Ovary (tissue), 9 donors: ENCODE measurements around the gene DCAF4. TPM values are rescaled to one million over a fixed set of nuclear protein-coding genes. Genes with fewer than 3 reads are reported as not detected.

Source experiments
- DNase-seq, 5 donors: peaks; one replicate each; pipeline ENCODE4 v3.0.0-alpha.2; 2019 to 2020
- H3K27ac ChIP-seq, 2 donors: fragments of 200-600 bp; one replicate each; pipeline versions ENCODE4 v1.5.1 to v1.8.0; 2019 to 2022
- H3K27me3 ChIP-seq: fragments of 200-600 bp; one replicate; pipeline ENCODE4 v1.8.0; 2022
- H3K36me3 ChIP-seq: fragments of 200-600 bp; sonication (generic); one replicate; pipeline ENCODE4 v1.5.1; 2019
- H3K4me1 ChIP-seq: one replicate; pipeline ENCODE4 v1.8.1; 2013; ENCODE audit warnings: mild to moderate bottlenecking, moderate library complexity; ENCODE audit not compliant: insufficient read depth
- H3K4me3 ChIP-seq: fragments of 200-600 bp; sonication (generic); one replicate; pipeline ENCODE4 v1.5.1; 2017
- H3K9me3 ChIP-seq, 2 donors: fragments of 200-600 bp in 1 of 2; sonication (generic) in 1 of 2; one replicate each; pipeline versions ENCODE4 v1.5.1 to v1.8.1; 2013 to 2019; ENCODE audit warnings: mild to moderate bottlenecking in 1 of 2, moderate library complexity in 1 of 2
- EP300 ChIP-seq: sonication (generic); formaldehyde crosslinking; IDR thresholded peaks from one replicate; pipeline ENCODE4 v1.6.1; 2017; ENCODE audit warnings: antibody characterized with exemption
- POLR2A ChIP-seq: fragments of 450-650 bp; IDR thresholded peaks from one replicate; pipeline ENCODE4 v1.6.1; 2017; ENCODE audit warnings: antibody characterized with exemption, mild to moderate bottlenecking, moderate library complexity
- WGBS, 3 donors: extraction: QIAGEN DNeasy Blood & Tissue Kit in 1 of 3; methylation state at CpG; one replicate each; pipeline versions ENCODE4 v1.1.5 to v1.1.7; 2013 to 2017; 5-methylcytosine and 5-hydroxymethylcytosine counted together
- intact Hi-C, 4 donors: fragments of 100-400 bp; cut with DNase I; formaldehyde crosslinking; loops; one replicate each; pipeline versions ENCODE4 v1.11.0 to v1.15.1; 2022 to 2023
- polyA plus RNA-seq, 2 donors: library from polyadenylated mRNA; stranded (reverse); fragments of 200-250 nt in 1 of 2; fragments of 350-450 nt in 1 of 2; fragmentation: Illumina TruSeq in 1 of 2; extraction: RNeasy Lipid Tissue Mini Kit (QIAGEN cat#74804) in 1 of 2; gene quantifications; one replicate each; pipeline ENCODE4 v1.2.3, GENCODE V29; 2013 to 2014
- total RNA-seq, 7 donors: library from RNA; depleted of rRNA in 2 of 7; stranded (reverse); fragments of >200 nt in 2 of 7; fragmentation: NEBNext Ultra II Directional in 3 of 7; extraction: Animal tissue kit (Norgen Biotek cat#: 25700) in 3 of 7; gene quantifications; one replicate each; pipeline versions ENCODE4 v1.1.0 to v1.2.4, GENCODE V29; 2016 to 2023
- TF ChIP-seq, protein P1 (sequence below), 3 donors: fragments of 450-650 bp in 2 of 3; fragments of 200-600 bp in 1 of 3; IDR thresholded peaks; one replicate each; pipeline versions ENCODE4 v1.5.1 to v1.8.0; 2016 to 2022; ENCODE audit warnings: antibody characterized with exemption in 3 of 3, mild to moderate bottlenecking in 1 of 3
- donor health status: DM: no; HTN: no; CAD: no; lungs with moderate emphysema.
- donor health status: DM: no; HTN: no; CAD: no.
- donor health status: Bipolar disorder and iron deficiency.
- donor health status: DM: yes; HTN: yes; CAD: no.
- donor health status: DM: no; HTN: no; CAD: no.
- donor health status: DM: yes; HTN: yes; CAD: no.

The DCAF4 gene
- total and polyA plus RNA-seq, 9 donors = 12.2 to 31.1 (median 20.4) TPM

DNA sequence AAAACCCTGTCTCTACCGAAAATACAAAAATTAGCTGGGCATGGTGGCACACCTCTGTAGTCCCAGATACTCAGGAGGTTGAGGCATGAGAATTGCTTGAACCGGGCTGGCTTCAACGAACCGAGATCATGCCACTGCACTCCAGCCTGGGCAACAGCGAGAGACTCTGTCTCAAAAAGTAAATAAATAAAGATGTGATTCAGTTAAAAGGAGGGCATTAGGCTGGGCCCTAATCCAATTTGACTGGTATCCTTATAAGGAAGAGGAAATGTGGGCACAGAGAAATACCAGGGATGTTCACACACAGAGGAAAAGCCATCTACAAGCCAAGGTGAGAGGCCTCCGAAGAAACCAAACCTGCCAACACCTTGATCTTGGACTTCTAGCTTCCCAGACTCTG, 10.1 kb upstream of the DCAF4 start:
- Histone ChIP-seq H3K36me3 (no peaks in the 10 kb centered on the region), H3K4me1 (no peaks in the 10 kb centered on the region), H3K27ac (no peak overlapping the region), H3K27me3 (no peaks in the 10 kb centered on the region), H3K9me3 (no peaks in the 10 kb centered on the region), H3K4me3 (no peak overlapping the region)
- intact Hi-C loops = no loop called here
- no peak for DNase-seq
- TF ChIP-seq, protein P1, sequence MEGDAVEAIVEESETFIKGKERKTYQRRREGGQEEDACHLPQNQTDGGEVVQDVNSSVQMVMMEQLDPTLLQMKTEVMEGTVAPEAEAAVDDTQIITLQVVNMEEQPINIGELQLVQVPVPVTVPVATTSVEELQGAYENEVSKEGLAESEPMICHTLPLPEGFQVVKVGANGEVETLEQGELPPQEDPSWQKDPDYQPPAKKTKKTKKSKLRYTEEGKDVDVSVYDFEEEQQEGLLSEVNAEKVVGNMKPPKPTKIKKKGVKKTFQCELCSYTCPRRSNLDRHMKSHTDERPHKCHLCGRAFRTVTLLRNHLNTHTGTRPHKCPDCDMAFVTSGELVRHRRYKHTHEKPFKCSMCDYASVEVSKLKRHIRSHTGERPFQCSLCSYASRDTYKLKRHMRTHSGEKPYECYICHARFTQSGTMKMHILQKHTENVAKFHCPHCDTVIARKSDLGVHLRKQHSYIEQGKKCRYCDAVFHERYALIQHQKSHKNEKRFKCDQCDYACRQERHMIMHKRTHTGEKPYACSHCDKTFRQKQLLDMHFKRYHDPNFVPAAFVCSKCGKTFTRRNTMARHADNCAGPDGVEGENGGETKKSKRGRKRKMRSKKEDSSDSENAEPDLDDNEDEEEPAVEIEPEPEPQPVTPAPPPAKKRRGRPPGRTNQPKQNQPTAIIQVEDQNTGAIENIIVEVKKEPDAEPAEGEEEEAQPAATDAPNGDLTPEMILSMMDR (IDR thresholded peaks at IDR 0.05) = no peak
- no peak for TF ChIP-seq EP300
- TF ChIP-seq POLR2A = no peak
- WGBS, 3 donors = 72 to 77% (median 75%) methylated on average over 6 of the region's 6 CpGs

DNA sequence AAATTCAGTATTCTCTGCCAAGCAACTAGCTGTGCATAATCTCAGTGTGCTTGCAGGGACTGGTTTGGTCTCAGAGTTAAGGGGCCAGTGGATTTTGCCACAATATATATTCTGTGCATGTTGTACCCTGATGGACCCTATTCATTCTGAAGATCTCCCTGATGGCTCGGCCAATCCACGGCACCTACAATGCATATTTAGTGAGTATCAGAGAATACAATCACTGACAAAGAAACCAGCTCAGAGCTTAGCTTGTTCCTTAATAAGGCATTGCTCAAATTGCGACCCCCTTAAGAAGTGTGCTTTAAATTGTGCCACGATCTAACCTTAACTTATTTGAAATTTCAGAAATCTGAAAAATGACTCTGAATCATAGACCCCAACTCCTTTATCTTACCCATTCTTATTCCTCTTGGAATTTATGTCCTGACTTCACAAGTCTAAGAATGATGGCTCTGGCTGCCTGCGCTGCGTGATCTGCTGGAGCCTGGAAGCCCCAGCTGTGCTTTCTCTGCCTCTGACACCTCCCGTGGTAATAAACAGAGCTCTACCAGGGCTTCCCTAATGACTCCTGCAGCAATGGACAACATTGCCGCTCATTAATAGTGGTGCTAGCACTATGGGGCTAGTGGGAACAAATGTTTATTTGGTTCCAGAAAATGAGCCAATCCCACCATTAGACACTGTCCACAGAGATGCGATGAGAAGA, 9.0 kb upstream of the DCAF4 start:
- Histone ChIP-seq H3K4me1 (no peaks in the 10 kb centered on the region), H3K27me3 (no peaks in the 10 kb centered on the region), H3K36me3 (no peaks in the 10 kb centered on the region), H3K27ac (no peak overlapping the region), H3K4me3 (no peak overlapping the region), H3K9me3 (no peaks in the 10 kb centered on the region)
- WGBS, 3 donors = 33 to 38% (median 34%) methylated on average over 9 of the region's 9 CpGs
- DNase-seq = no peak
- TF ChIP-seq EP300 (no peak), POLR2A (no peak)
- TF ChIP-seq, protein P1 (IDR thresholded peaks at IDR 0.05) = no peak
- intact Hi-C loops = no loop called here

DNA sequence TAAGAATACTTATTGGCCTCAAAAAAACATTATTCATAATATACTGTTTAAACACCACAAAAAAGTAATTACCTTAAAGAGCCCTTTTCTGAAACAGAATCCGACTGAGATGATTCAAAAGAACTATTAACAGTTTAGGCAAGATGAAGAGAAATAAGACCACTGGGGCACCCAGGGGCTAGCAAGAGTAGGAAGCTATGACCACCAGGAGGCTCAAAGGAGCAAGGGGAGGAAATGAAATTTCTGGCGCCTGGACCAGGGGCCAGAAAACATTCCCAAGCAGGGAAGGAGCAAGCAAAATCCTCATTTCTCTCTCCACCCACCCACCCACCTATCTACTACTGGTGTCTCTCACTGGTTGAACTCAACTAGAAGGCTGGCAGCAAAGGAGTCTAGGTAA, 6.3 kb upstream of the DCAF4 start:
- TF ChIP-seq POLR2A (no peak), EP300 (no peak)
- TF ChIP-seq, protein P1 (IDR thresholded peaks at IDR 0.05) = no peak
- WGBS, 3 donors = 90 to 97% (median 91%) methylated on average over 2 of the region's 2 CpGs
- no peak overlapping the region for H3K4me3 ChIP-seq
- DNase-seq = no peak
- no peaks in the 10 kb centered on the region for H3K27me3 ChIP-seq
- H3K4me1 ChIP-seq = no peaks in the 10 kb centered on the region
- no peak overlapping the region for H3K27ac ChIP-seq
- intact Hi-C loops = no loop called here
- H3K36me3 ChIP-seq = no peaks in the 10 kb centered on the region
- H3K9me3 ChIP-seq = no peaks in the 10 kb centered on the region

DNA sequence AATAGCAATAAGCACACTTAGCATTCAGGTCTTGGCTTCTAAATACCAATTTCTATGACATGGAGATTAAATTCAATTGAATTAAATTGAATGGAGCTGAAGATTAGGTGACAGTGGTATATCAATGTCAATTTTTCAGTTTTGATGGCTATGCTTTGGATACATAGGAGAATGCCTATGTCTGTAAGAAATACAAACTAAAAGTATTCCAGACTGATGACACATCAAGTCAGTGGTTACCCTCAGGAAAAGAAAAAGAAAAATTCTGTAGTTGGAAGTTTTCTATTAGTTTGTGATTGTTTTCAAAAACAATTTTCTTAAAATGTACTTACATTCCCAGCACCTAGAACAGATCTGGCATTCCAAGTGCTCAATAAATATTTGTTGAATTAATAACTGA, 4.9 kb upstream of the DCAF4 start:
- DNase-seq = no peak
- no peaks in the 10 kb centered on the region for H3K36me3 ChIP-seq
- no peaks in the 10 kb centered on the region for H3K27me3 ChIP-seq
- H3K4me3 ChIP-seq = no peak overlapping the region
- H3K27ac ChIP-seq = no peak overlapping the region
- no peaks in the 10 kb centered on the region for H3K9me3 ChIP-seq
- TF ChIP-seq POLR2A (no peak), EP300 (no peak)
- TF ChIP-seq, protein P1 (IDR thresholded peaks at IDR 0.05) = no peak
- intact Hi-C loops = no loop called here
- H3K4me1 ChIP-seq = peaks cover 1% of the 10 kb centered on the region
